ENCODE results near the gene SHB.

The SHB gene

GRCh38 chr9:37990404-37991015 is 78.5 kb downstream of the SHB start:
- Histone ChIP-seq H3K9me3 (ENCODE audit: control insufficient read depth, insufficient read depth, low read depth, low read length) (no peaks in the 10 kb centered on the region), H3K4me1 (ENCODE audit: control insufficient read depth, insufficient read depth, low read length) (no peaks in the 10 kb centered on the region; the same call in 1 of the 2 replicates), H3K4me3 (ENCODE audit: low read depth, low read length) (no peak overlapping the region), H3K36me3 (ENCODE audit: control insufficient read depth in 2 of 2, insufficient read depth in 1 of 2, low read length in 2 of 2) (peaks cover 0 to 31% of the 10 kb centered on the region in 2 experiments; a peak in 1 of 3 replicates), H3K27ac (ENCODE audit: extremely low read depth, low read depth, low read length) (no peak overlapping the region)
- CTCF ChIA-PET: no interaction called here
- POLR2A ChIA-PET: no interaction called here
- TF ChIP-seq ZNF843 (tag by site-specific recombination; IDR thresholded peaks at IDR 0.05) (no peak), INSM2 (tag by site-specific recombination; IDR thresholded peaks at IDR 0.05) (no peak), IKZF3 (tag by site-specific recombination; IDR thresholded peaks at IDR 0.05) (no peak), HOXD13 (CRISPR knock-in tag; IDR thresholded peaks at IDR 0.05; ENCODE audit: borderline replicate concordance) (no peak), ZNF639 (tag by site-specific recombination; IDR thresholded peaks at IDR 0.05) (no peak), MZF1 (tag by site-specific recombination; IDR thresholded peaks at IDR 0.05; ENCODE audit: borderline replicate concordance) (no peak), HOXA7 (CRISPR knock-in tag; IDR thresholded peaks at IDR 0.05; ENCODE audit: borderline replicate concordance) (no peak), ZNF501 (tag by site-specific recombination; IDR thresholded peaks at IDR 0.05) (no peak), ZNF174 (tag by site-specific recombination; IDR thresholded peaks at IDR 0.05) (no peak), BCL6B (tag by site-specific recombination; IDR thresholded peaks at IDR 0.05) (no peak)

GRCh38 chr9:37989701-37990100 is 79.3 kb downstream of the SHB start:
- H3K36me3 ChIP-seq (ENCODE audit: control insufficient read depth in 2 of 2, insufficient read depth in 1 of 2, low read length in 2 of 2): peaks cover 0 to 31% of the 10 kb centered on the region in 2 experiments; a peak in 1 of 3 replicates
- H3K9me3 ChIP-seq (ENCODE audit: control insufficient read depth, insufficient read depth, low read depth, low read length): no peaks in the 10 kb centered on the region
- ChIA-PET POLR2A (no interaction called here), CTCF (no interaction called here)
- no peaks in the 10 kb centered on the region for H3K4me1 ChIP-seq (ENCODE audit: control insufficient read depth, insufficient read depth, low read length)
- H3K27ac ChIP-seq (ENCODE audit: extremely low read depth, low read depth, low read length): no peak overlapping the region
- H3K4me3 ChIP-seq (ENCODE audit: low read depth, low read length): no peak overlapping the region
- TF ChIP-seq ZNF529 (tag by site-specific recombination; IDR thresholded peaks at IDR 0.05; ENCODE audit: insufficient replicate concordance) (no peak), ZBTB17 (tag by site-specific recombination; IDR thresholded peaks at IDR 0.05) (no peak), ZNF747 (tag by site-specific recombination; IDR thresholded peaks at IDR 0.05) (no peak), GLIS1 (tag by site-specific recombination; IDR thresholded peaks at IDR 0.05) (no peak), ZNF558 (tag by site-specific recombination; IDR thresholded peaks at IDR 0.05) (no peak), FEZF1 (tag by site-specific recombination; IDR thresholded peaks at IDR 0.05) (no peak), GLI4 (tag by site-specific recombination; IDR thresholded peaks at IDR 0.05) (no peak), ZSCAN23 (tag by site-specific recombination; IDR thresholded peaks at IDR 0.05) (no peak), ZXDB (tag by site-specific recombination; IDR thresholded peaks at IDR 0.05) (no peak), ZNF560 (tag by site-specific recombination; IDR thresholded peaks at IDR 0.05; ENCODE audit: borderline replicate concordance) (no peak), ZSCAN4 (tag by site-specific recombination; IDR thresholded peaks at IDR 0.05) (no peak), ZNF23 (tag by site-specific recombination; IDR thresholded peaks at IDR 0.05; ENCODE audit: borderline replicate concordance) (no peak), ZNF530 (tag by site-specific recombination; IDR thresholded peaks at IDR 0.05; ENCODE audit: low read depth) (no peak), ZNF423 (tag by site-specific recombination; IDR thresholded peaks at IDR 0.05) (no peak), ZNF416 (tag by site-specific recombination; IDR thresholded peaks at IDR 0.05) (no peak), ZNF10 (tag by site-specific recombination; IDR thresholded peaks at IDR 0.05) (no peak), PRDM1 (tag by site-specific recombination; IDR thresholded peaks at IDR 0.05) (no peak), ZNF335 (tag by site-specific recombination; conservative IDR thresholded peaks at IDR 0.05) (no peak), ZBTB48 (tag by site-specific recombination; IDR thresholded peaks at IDR 0.05) (no peak), ZNF394 (tag by site-specific recombination; IDR thresholded peaks at IDR 0.05; ENCODE audit: borderline replicate concordance) (no peak)
